Right renal cortex interstitium (tissue), 3 donors: Measurements from ENCODE around the gene SMCO3. TPM values are rescaled to one million over a fixed set of nuclear protein-coding genes. Genes with fewer than 3 reads are reported as not detected.

Experiments
- polyA plus RNA-seq, 3 donors: library from polyadenylated mRNA; unstranded; fragments of 120-200 nt; gene quantifications; one replicate each; pipeline ENCODE4 v1.2.1, GENCODE V29; 2013; ENCODE audit not compliant: insufficient read length in 3 of 3

The SMCO3 gene
- polyA plus RNA-seq, 3 donors: 2.8 to 3.4 (median 2.8) TPM

Other genes starting within 250 kb of the SMCO3 start
- gene PLBD1, start 246.3 kb downstream of the SMCO3 start, polyA plus RNA-seq: 10 to 100 TPM; 40.5 to 46.3 (median 45.7) TPM
- under 1 TPM; 0.54 to 0.60 (median 0.57) TPM for gene GUCY2C, start 117.6 kb downstream of the SMCO3 start, polyA plus RNA-seq
- gene WBP11, start 10.7 kb downstream of the SMCO3 start, polyA plus RNA-seq: 100 to 1,000 TPM; 114 to 130 (median 120) TPM
- gene C12orf60, start 10.5 kb downstream of the SMCO3 start, polyA plus RNA-seq: 1 to 10 TPM; 5.2 to 6.2 (median 5.4) TPM
- under 1 TPM; 0.07 to 0.32 (median 0.10) TPM for gene ART4, start 29.3 kb upstream of the SMCO3 start, polyA plus RNA-seq
- 10 to 100 TPM; 38.2 to 54.6 (median 47.2) TPM for gene MGP, start 71.7 kb upstream of the SMCO3 start, polyA plus RNA-seq
- gene ERP27, start 124.4 kb upstream of the SMCO3 start, polyA plus RNA-seq: 10 to 100 TPM; 21.8 to 40.5 (median 37.2) TPM
- 10 to 100 TPM; 55.9 to 58.5 (median 55.9) TPM for gene ARHGDIB, start 147.4 kb upstream of the SMCO3 start, polyA plus RNA-seq
- gene PDE6H, start 158.9 kb upstream of the SMCO3 start, polyA plus RNA-seq: not detected